Astrocyte (in vitro differentiated cells and primary cell): ENCODE results near the gene ABCC1. TPM values are rescaled to one million over a fixed set of nuclear protein-coding genes. Genes with fewer than 3 reads are reported as not detected.
A peak's percentile ranks its signal among the peaks of the same experiment; 100 is the strongest.

Experiments used
- DNase-seq: peaks from one replicate; pipeline ENCODE4 v3.0.0-alpha.2; 2010; ENCODE audit warnings: low read depth
- FAIRE-seq: peaks from 2 replicates; lab custom pipeline; 2011; peaks lifted over from hg19 to GRCh38; lab: Jason Lieb, UNC
- H2AFZ ChIP-seq: 2 replicates; pipeline ENCODE4 v1.6.0; 2012; ENCODE audit warnings: low read depth, low read length, inconsistent platforms
- H3K27ac ChIP-seq: 2 replicates; pipeline ENCODE4 v1.5.1; 2011; ENCODE audit warnings: low read depth, low read length, inconsistent platforms
- H3K27me3 ChIP-seq: 2 replicates; pipeline ENCODE4 v1.6.0; 2011; ENCODE audit warnings: low read length, inconsistent platforms; ENCODE audit not compliant: insufficient read depth
- H3K36me3 ChIP-seq: 2 replicates; pipeline ENCODE4 v1.5.1; 2011; ENCODE audit warnings: low read length, inconsistent platforms; ENCODE audit not compliant: insufficient read depth
- H3K4me1 ChIP-seq: 2 replicates; pipeline ENCODE4 v1.5.1; 2011; ENCODE audit warnings: low read length, inconsistent platforms; ENCODE audit not compliant: insufficient read depth
- H3K4me2 ChIP-seq: 2 replicates; pipeline ENCODE4 v1.6.0; 2012; ENCODE audit warnings: low read length, inconsistent platforms
- H3K4me3 ChIP-seq: 2 replicates; pipeline ENCODE4 v1.5.1; 2011; ENCODE audit warnings: low read depth, mild to moderate bottlenecking, low read length, inconsistent platforms; ENCODE audit not compliant: insufficient read depth
- H3K79me2 ChIP-seq: 2 replicates; pipeline ENCODE4 v1.6.0; 2012; ENCODE audit warnings: mild to moderate bottlenecking, low read length, inconsistent platforms; ENCODE audit not compliant: insufficient read depth
- H3K9ac ChIP-seq: 2 replicates; pipeline ENCODE4 v1.6.0; 2012; ENCODE audit warnings: mild to moderate bottlenecking, low read length, inconsistent platforms
- H3K9me3 ChIP-seq: 2 replicates; pipeline ENCODE4 v1.5.1; 2012; ENCODE audit warnings: low read depth, mild to moderate bottlenecking, low read length, inconsistent platforms; ENCODE audit not compliant: insufficient read depth
- H4K20me1 ChIP-seq: 2 replicates; pipeline ENCODE4 v1.6.0; 2012; ENCODE audit warnings: low read length, inconsistent platforms; ENCODE audit not compliant: insufficient read depth
- H3K27ac Mint-ChIP-seq: one replicate; pipeline ENCODE4 v1.8.0; 2021; ENCODE audit warnings: mild to moderate bottlenecking, mixed read lengths; ENCODE audit not compliant: unreplicated experiment
- H3K27me3 Mint-ChIP-seq: one replicate; pipeline ENCODE4 v1.8.0; 2021; ENCODE audit warnings: low read depth, mixed read lengths; ENCODE audit not compliant: unreplicated experiment
- H3K36me3 Mint-ChIP-seq: one replicate; pipeline ENCODE4 v1.8.0; 2021; ENCODE audit warnings: low read depth, mixed read lengths; ENCODE audit not compliant: unreplicated experiment
- H3K4me1 Mint-ChIP-seq: one replicate; pipeline ENCODE4 v1.8.0; 2021; ENCODE audit warnings: low read depth, mixed read lengths; ENCODE audit not compliant: unreplicated experiment
- H3K4me3 Mint-ChIP-seq: one replicate; pipeline ENCODE4 v1.8.0; 2021; ENCODE audit warnings: mild to moderate bottlenecking, moderate library complexity, mixed read lengths; ENCODE audit not compliant: unreplicated experiment
- H3K9me3 Mint-ChIP-seq: one replicate; pipeline ENCODE4 v1.8.0; 2021; ENCODE audit warnings: mild to moderate bottlenecking, mixed read lengths; ENCODE audit not compliant: unreplicated experiment
- EZH2 ChIP-seq: IDR thresholded peaks from 2 replicates; pipeline ENCODE4 v1.6.1; 2012; ENCODE audit warnings: mild to moderate bottlenecking, low read length, inconsistent platforms; ENCODE audit not compliant: insufficient read depth
- total RNA-seq: library from RNA; stranded (reverse); gene quantifications from 2 replicates; pipeline ENCODE4 v1.2.1, GENCODE V29; 2021
- TF ChIP-seq, protein P1 (sequence below): IDR thresholded peaks from 2 replicates; pipeline ENCODE4 v1.5.1; 2011; ENCODE audit warnings: low read depth, mild to moderate bottlenecking, inconsistent platforms, low read length, moderate library complexity; ENCODE audit not compliant: insufficient read depth

Gene ABCC1
- total RNA-seq, 1 donor from 2014 or later = 42.1 TPM

DNA sequence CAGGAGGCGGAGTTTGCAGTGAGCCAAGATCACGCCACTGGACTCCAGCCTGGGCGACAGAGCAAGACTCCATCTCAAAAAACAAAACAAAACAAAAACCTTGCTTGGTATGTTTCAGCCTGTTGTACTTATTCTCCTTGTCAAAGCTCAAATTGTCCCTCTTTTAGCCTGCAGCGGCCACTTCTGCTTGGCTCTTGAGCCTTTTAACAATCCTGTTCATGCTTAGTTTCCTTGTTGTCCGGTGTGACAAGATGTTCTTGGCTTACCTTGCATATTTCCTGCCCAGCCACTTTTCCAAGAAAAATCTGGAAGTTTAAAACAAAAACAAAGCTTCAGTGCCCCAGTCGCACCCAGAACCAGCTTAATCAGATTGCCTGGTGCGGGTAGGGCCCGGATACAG, 81.0 kb downstream of the ABCC1 start:
- Mint-ChIP-seq H3K4me1 (peaks cover 8% of the 10 kb centered on the region), H3K27me3 (no peaks in the 10 kb centered on the region), H3K36me3 (peaks cover 11% of the 10 kb centered on the region), H3K4me3 (no peak overlapping the region), H3K9me3 (no peaks in the 10 kb centered on the region), H3K27ac (no peak overlapping the region)
- Histone ChIP-seq H3K27ac (no peak overlapping the region), H3K4me1 (peaks cover 15% of the 10 kb centered on the region), H3K27me3 (no peaks in the 10 kb centered on the region), H4K20me1 (peaks cover 15% of the 10 kb centered on the region), H3K4me3 (no peak overlapping the region), H3K36me3 (peaks cover 3% of the 10 kb centered on the region), H3K4me2 (no peak overlapping the region), H3K79me2 (peaks cover 6% of the 10 kb centered on the region), H2AFZ (no peak overlapping the region), H3K9ac (no peak overlapping the region), H3K9me3 (no peaks in the 10 kb centered on the region)
- no peak for DNase-seq
- no peak for FAIRE-seq
- TF ChIP-seq EZH2 = no peak
- TF ChIP-seq, protein P1, sequence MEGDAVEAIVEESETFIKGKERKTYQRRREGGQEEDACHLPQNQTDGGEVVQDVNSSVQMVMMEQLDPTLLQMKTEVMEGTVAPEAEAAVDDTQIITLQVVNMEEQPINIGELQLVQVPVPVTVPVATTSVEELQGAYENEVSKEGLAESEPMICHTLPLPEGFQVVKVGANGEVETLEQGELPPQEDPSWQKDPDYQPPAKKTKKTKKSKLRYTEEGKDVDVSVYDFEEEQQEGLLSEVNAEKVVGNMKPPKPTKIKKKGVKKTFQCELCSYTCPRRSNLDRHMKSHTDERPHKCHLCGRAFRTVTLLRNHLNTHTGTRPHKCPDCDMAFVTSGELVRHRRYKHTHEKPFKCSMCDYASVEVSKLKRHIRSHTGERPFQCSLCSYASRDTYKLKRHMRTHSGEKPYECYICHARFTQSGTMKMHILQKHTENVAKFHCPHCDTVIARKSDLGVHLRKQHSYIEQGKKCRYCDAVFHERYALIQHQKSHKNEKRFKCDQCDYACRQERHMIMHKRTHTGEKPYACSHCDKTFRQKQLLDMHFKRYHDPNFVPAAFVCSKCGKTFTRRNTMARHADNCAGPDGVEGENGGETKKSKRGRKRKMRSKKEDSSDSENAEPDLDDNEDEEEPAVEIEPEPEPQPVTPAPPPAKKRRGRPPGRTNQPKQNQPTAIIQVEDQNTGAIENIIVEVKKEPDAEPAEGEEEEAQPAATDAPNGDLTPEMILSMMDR = no peak

DNA sequence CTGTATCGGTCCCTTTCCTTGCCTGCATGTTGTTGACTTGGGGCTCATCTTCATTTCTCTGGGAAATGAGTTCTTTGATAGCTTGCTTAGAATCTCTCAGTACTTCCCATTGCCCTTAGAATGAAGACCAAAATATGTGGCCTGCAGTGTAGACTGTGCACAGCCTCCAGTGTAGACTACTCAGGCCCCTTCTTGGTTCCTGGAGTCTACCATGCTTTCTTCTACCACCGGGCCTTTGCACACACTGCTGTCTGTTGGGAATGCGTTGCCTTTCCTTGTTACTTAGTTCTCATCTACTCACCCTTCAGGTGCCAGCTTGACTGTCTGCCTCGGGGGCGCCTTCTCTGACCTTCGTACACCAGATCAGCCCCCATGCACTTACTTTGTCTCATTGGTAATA, 82.0 kb downstream of the ABCC1 start:
- TF ChIP-seq, protein P1 = no peak
- no peak for TF ChIP-seq EZH2
- H3K9me3 Mint-ChIP-seq = no peaks in the 10 kb centered on the region
- H4K20me1 ChIP-seq = peaks cover 16% of the 10 kb centered on the region

DNA sequence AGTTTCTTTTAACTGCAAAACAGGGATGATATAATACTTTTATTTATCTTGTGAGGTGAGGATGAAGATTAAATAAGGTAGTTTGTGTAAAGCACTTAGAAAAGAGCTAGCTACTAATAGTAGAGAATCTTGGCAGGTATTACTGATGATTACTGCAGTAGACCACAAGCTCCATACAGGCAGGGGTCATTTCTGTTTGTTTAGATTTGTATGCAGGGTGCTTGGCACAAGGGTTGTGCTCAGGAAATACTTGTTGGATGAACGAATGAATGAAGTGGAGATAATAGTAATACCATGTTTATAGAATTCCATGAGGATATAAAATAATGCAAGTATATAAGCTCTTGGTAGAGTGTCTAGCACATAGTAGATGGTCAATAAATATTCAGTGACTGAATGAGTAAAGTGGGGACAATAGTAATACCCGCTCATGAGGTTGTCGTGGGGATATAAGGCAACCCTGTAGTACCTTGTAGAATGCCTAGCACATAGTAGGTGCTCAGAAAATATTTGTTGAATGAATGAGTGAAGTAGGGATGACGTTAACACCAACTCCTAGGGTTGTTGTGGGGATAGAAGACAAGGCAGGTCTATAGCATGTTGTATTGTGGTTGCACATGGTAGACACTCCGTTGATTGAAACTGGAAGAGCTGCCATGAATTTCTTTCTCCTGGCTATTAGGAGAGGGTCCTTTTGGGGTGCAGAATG, 83.0 kb downstream of the ABCC1 start:
- Histone ChIP-seq H3K79me2 (peaks cover 6% of the 10 kb centered on the region), H3K4me3 (no peak overlapping the region), H3K9me3 (no peaks in the 10 kb centered on the region), H4K20me1 (peaks cover 17% of the 10 kb centered on the region), H3K9ac (no peak overlapping the region), H3K36me3 (peaks cover 8% of the 10 kb centered on the region), H3K4me1 (peaks cover 4% of the 10 kb centered on the region), H2AFZ (no peak overlapping the region), H3K4me2 (no peak overlapping the region), H3K27me3 (no peaks in the 10 kb centered on the region), H3K27ac (no peak overlapping the region)
- no peaks in the 10 kb centered on the region for H3K9me3 Mint-ChIP-seq
- DNase-seq (peak; percentile 28), FAIRE-seq (no peak)
- H3K36me3 Mint-ChIP-seq = peaks cover 15% of the 10 kb centered on the region
- H3K4me3 Mint-ChIP-seq = no peak overlapping the region
- no peaks in the 10 kb centered on the region for H3K27me3 Mint-ChIP-seq
- TF ChIP-seq, protein P1 = no peak
- no peak for TF ChIP-seq EZH2
- no peaks in the 10 kb centered on the region for H3K4me1 Mint-ChIP-seq
- H3K27ac Mint-ChIP-seq = no peak overlapping the region

More for the DNA sequence above, 82.0 kb downstream of the ABCC1 start:
- Histone ChIP-seq H3K4me1 (peaks cover 5% of the 10 kb centered on the region), H3K9me3 (no peaks in the 10 kb centered on the region), H3K27me3 (no peaks in the 10 kb centered on the region), H3K36me3 (peaks cover 3% of the 10 kb centered on the region), H2AFZ (no peak overlapping the region), H3K27ac (no peak overlapping the region), H3K79me2 (peaks cover 6% of the 10 kb centered on the region), H3K4me3 (no peak overlapping the region), H3K9ac (no peak overlapping the region), H3K4me2 (no peak overlapping the region)
- Mint-ChIP-seq H3K27ac (no peak overlapping the region), H3K36me3 (peaks cover 11% of the 10 kb centered on the region), H3K4me3 (no peak overlapping the region), H3K27me3 (no peaks in the 10 kb centered on the region), H3K4me1 (no peaks in the 10 kb centered on the region)
- FAIRE-seq (no peak), DNase-seq (no peak)
